KOPT-K1 (cell line): ENCODE results near the gene CCDC91.

Source experiments
- H3K27ac ChIP-seq: fragments of 200-600 bp; sonication (generic); 2 replicates; pipeline ENCODE4 v1.5.1; 2016; ENCODE audit warnings: antibody characterized with exemption, mild to moderate bottlenecking, low read depth, low read length; ENCODE audit not compliant: poor library complexity, severe bottlenecking
- H3K36me3 ChIP-seq: fragments of 200-600 bp; sonication (generic); 2 replicates; pipeline ENCODE4 v1.5.1; 2017; ENCODE audit warnings: antibody characterized with exemption, mild to moderate bottlenecking, low read length, moderate library complexity; ENCODE audit not compliant: insufficient read depth
- H3K9me3 ChIP-seq: fragments of 200-600 bp; sonication (generic); 2 replicates; pipeline ENCODE4 v1.5.1; 2017; ENCODE audit warnings: antibody characterized with exemption, low read length, mild to moderate bottlenecking; ENCODE audit not compliant: insufficient read depth, poor library complexity, severe bottlenecking

Gene CCDC91

DNA sequence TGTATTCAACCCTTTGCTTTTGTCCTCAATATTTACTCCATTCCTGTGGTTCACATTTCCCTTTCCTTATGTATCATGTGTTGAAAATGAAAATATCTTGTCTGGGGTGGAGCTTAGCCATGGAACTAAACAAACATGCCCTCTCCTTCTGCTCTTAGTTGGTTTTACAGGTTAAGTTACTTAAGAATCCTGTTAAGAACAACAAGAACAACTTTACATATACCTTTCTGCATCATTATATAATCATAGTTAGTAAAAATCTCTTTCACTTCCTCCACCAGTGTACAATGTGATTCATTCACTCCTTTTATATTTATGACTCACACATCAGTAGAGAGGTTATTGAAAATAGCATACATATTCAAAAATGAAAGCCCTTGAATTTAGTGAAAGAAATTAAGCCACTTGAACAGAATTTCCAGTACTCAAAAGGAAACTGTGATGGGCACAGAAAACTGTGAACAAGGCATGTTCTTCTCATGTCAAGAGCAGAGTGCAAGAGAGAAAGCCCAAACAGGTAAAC is 307.7 kb downstream of the CCDC91 start:
- Histone ChIP-seq H3K36me3 (no peaks in the 10 kb centered on the region), H3K27ac (no peak overlapping the region), H3K9me3 (no peaks in the 10 kb centered on the region)

DNA sequence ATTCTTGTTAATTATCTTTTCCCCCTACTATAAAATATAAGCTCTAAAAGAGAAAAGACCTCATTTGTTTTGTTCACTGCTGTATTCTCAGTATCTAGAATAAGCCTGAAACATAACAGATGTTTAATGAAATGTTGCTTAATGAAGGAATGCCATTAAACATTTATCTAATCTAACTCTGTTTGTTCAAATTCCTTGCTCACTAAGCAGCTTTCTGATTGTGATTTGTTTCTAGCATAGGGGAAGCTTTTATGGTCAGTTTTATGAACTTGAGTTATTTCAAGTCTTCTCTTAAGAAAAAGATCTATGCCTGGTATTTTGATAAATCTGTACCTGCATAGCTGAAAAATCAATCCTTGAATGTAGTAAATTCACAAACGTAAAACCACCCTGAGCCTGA is 308.6 kb downstream of the CCDC91 start:
- Histone ChIP-seq H3K27ac (no peak overlapping the region), H3K36me3 (no peaks in the 10 kb centered on the region), H3K9me3 (no peaks in the 10 kb centered on the region)

GRCh38 chr12:28500373-28501024 is 310.2 kb downstream of the CCDC91 start:
- Histone ChIP-seq H3K36me3 (no peaks in the 10 kb centered on the region), H3K27ac (no peak overlapping the region), H3K9me3 (no peaks in the 10 kb centered on the region)

GRCh38 chr12:28506271-28506670 is 316.0 kb downstream of the CCDC91 start:
- H3K27ac ChIP-seq = no peak overlapping the region
- no peaks in the 10 kb centered on the region for H3K36me3 ChIP-seq
- no peaks in the 10 kb centered on the region for H3K9me3 ChIP-seq

GRCh38 chr12:28507033-28507432 is 316.8 kb downstream of the CCDC91 start:
- Histone ChIP-seq H3K27ac (no peak overlapping the region), H3K9me3 (no peaks in the 10 kb centered on the region)

DNA sequence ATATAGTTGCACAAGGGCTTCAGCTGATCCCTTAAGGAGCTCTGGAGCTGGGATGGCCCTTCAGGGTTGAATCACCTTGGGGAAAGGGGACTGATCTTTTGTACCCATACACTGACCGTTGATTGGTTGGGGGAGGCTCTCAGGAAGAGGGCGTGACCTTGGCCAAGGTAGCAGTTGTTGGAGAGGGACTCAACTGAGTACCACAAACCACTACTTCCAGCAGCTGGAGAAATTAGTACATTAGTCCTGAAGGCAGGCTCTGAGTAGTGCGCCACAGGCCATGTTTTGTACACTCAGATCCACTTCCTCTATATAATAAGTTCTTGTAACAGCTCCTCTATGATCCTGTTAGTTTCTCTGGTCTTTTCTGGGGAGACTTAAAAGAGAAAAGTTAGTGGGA is 317.6 kb downstream of the CCDC91 start:
- Histone ChIP-seq H3K9me3 (no peaks in the 10 kb centered on the region), H3K36me3 (no peaks in the 10 kb centered on the region), H3K27ac (no peak overlapping the region)

More at GRCh38 chr12:28507033-28507432, 316.8 kb downstream of the CCDC91 start:
- no peaks in the 10 kb centered on the region for H3K36me3 ChIP-seq

GRCh38 chr12:28512406-28512805 is 322.1 kb downstream of the CCDC91 start:
- no peaks in the 10 kb centered on the region for H3K9me3 ChIP-seq
- H3K27ac ChIP-seq = no peak overlapping the region
- H3K36me3 ChIP-seq = no peaks in the 10 kb centered on the region

DNA sequence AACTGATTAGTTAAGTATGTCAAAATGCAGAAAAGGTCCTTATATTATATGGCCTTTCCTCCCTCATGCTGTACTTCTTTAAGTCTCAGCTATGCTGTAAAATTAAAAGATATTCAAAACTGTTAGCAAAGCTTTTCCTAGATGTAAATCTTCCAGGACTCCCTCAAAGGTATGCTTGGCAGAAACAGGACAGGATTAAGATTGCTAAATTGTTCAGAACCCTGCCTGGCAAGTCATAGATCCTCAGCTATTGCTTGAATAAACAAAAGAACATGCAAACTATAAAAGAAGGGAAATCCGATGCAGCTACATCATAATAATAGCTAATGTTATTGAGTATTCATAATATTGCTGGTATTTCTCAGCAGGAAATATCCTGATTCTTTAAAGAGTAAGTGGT is 322.6 kb downstream of the CCDC91 start:
- H3K9me3 ChIP-seq = no peaks in the 10 kb centered on the region
- H3K36me3 ChIP-seq = no peaks in the 10 kb centered on the region
- H3K27ac ChIP-seq = no peak overlapping the region

DNA sequence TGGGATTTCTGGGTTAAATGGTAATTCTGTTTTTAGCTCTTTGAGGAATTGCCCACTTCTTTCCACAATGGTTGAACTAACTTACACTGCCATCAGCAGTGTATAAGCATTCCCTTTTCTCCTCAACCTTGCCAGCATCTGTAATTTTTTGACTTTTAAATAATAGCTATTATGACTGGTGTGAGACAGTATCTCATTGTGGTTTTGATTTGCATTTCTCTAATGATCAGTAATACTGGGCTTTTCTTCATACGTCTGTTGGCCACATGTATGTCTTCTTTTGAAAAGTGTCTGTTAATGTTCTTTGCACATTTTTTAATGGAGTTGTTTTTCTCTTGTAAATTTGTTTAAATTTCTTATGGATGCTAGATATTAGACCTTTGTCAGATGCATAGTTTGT is 323.7 kb downstream of the CCDC91 start:
- no peak overlapping the region for H3K27ac ChIP-seq
- H3K9me3 ChIP-seq = no peaks in the 10 kb centered on the region
- H3K36me3 ChIP-seq = no peaks in the 10 kb centered on the region

- Histone ChIP-seq H3K27ac (no peak overlapping the region), H3K9me3 (no peaks in the 10 kb centered on the region), H3K36me3 (no peaks in the 10 kb centered on the region)
Measured at GRCh38 chr12:28517101-28517500, 326.8 kb downstream of the CCDC91 start.

DNA sequence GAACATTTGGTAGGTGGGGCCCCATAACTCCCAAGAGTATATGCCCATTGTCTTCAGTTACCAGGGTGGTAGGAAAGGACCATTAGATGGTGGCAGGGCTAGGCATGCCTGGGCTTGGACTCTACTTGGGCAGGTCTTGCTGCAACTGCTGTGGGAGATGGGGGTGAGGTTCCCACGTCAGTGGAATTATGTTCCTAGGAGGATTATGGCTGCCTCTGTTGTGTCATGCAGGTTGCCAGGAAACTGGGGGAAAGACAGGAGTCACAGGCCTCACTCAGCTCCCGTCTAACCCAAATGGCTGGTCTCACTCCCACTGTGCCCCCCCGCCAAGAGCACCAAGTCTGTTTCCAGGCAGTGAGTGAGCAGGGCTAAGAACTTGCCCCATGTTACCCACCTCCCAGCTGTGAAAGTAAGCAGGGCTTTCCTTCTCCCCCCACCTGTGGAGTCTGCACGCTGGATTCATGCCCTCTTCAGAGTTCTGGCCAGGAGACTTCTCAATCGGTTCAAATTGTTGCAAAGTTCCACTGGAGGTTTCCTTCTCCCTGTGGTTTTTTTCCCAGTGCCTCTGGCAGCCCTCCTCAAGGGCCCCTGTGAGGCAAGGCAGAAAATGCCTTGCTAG is 337.5 kb downstream of the CCDC91 start:
- Histone ChIP-seq H3K36me3 (no peaks in the 10 kb centered on the region), H3K9me3 (peaks cover 16% of the 10 kb centered on the region), H3K27ac (no peak overlapping the region)

DNA sequence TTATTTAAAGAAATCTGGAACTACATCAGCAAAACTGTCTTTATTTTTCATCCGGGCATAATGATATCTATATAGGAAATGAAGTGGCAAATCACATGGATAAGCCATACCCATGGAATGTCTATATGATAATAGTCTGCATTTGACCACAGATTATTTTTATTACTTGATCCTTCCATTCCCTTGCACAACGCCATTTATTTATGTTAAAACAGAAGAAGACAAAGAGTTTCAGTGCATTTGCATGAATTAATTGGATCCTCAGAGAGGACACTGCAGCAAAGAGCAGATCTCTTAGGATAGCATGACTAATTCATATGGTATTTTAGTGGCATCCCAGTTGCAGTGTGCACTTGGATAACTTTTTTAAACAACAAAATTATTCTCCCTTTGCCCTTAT is 345.0 kb downstream of the CCDC91 start:
- H3K27ac ChIP-seq = no peak overlapping the region
- no peaks in the 10 kb centered on the region for H3K9me3 ChIP-seq
- no peaks in the 10 kb centered on the region for H3K36me3 ChIP-seq

GRCh38 chr12:28536088-28536487 is 345.8 kb downstream of the CCDC91 start:
- H3K27ac ChIP-seq = no peak overlapping the region
- H3K9me3 ChIP-seq = no peaks in the 10 kb centered on the region
- H3K36me3 ChIP-seq = no peaks in the 10 kb centered on the region

GRCh38 chr12:28537474-28537873 is 347.2 kb downstream of the CCDC91 start:
- Histone ChIP-seq H3K27ac (no peak overlapping the region), H3K36me3 (no peaks in the 10 kb centered on the region), H3K9me3 (no peaks in the 10 kb centered on the region)

DNA sequence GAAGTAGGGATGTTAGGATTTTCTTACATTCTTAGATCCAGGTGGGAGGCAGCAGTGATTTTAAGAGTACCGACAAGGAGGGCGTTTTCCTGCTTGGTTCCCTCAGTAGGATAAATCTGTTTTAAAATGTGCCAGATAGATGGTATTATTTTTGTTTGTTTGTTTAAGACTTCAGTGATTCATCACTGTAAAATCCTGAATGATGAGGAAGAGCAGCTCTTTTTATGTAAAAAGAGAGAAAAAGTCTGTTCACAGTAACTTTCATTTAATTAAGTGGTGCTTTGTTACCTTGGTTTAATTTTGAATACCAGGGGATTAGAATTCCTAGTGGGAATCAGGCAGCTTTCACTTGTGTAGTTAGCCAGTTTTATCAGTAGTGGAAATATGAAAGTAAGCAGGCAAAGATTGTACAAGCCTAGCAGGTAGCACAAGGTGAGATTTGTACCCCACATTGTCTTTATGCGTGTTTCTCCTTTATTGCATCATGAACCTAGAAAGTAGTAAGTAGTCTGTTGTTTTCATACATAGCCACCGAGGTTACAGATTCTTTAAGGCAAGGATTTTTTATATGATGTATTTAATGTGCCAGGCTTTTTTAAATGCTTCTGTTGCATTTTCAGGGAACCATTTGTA is 349.6 kb downstream of the CCDC91 start:
- Histone ChIP-seq H3K36me3 (no peaks in the 10 kb centered on the region), H3K27ac (no peak overlapping the region), H3K9me3 (no peaks in the 10 kb centered on the region)

DNA sequence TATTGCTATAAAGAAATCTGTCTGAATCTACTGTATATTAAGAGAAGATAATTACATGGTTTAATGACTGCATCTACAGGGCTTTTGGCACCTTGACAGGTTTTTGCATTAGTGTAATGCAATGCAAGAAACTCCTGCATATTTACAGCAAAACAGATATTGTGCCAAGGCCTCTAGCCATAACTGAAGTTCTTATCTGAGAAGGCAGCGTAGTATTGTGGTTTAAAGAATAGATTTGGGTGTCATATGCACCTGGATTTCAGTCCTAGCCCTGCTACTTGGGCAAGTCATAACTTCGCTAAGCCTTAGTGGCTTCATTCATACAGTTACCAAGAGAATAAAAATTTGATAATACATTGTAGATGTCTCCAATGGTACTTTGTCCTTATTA is 350.1 kb downstream of the CCDC91 start:
- H3K36me3 ChIP-seq = no peaks in the 10 kb centered on the region
- H3K9me3 ChIP-seq = no peaks in the 10 kb centered on the region
- no peak overlapping the region for H3K27ac ChIP-seq
